HEK293 (cell line): ENCODE results near the gene PRR15L.

ENCODE experiments used
- CTCF ChIA-PET: fragments of 350-600 bp; formaldehyde crosslinking; extraction: SDS; loops from one replicate; lab custom pipeline; 2021; ENCODE audit warnings: antibody characterized with exemption; lab: Yijun Ruan, JAX
- POLR2A ChIA-PET: fragments of 300-600 bp; formaldehyde crosslinking; extraction: SDS; loops from one replicate; lab custom pipeline; 2020; ENCODE audit warnings: antibody characterized with exemption, inconsistent platforms; lab: Yijun Ruan, JAX
- H3K27ac ChIP-seq: fragments of 200-500 bp; sonication (Bioruptor generic); 2 replicates; pipeline ENCODE4 v1.5.1; 2014; ENCODE audit warnings: low read depth, low read length, control low read depth, inconsistent platforms; ENCODE audit errors: extremely low read depth
- H3K36me3 ChIP-seq, 2 experiments: fragments of 200-500 bp in 1 of 2; sonication (Bioruptor generic) in 1 of 2; 1 replicate in 1 of 2; 2 replicates in 1 of 2; pipeline ENCODE4 v1.5.1; 2014 to 2017; ENCODE audit warnings: inconsistent platforms in 2 of 2, low read length in 2 of 2; ENCODE audit not compliant: control insufficient read depth in 2 of 2, insufficient read depth in 1 of 2
- H3K4me1 ChIP-seq: fragments of 200-500 bp; sonication (Bioruptor generic); 2 replicates; pipeline ENCODE4 v1.5.1; 2014; ENCODE audit warnings: mild to moderate bottlenecking, low read length, inconsistent platforms; ENCODE audit not compliant: control insufficient read depth, insufficient read depth
- H3K4me3 ChIP-seq: 2 replicates; pipeline ENCODE4 v1.5.1; 2011; ENCODE audit warnings: low read depth, mild to moderate bottlenecking, control low read depth, low read length, moderate library complexity
- H3K9me3 ChIP-seq: fragments of 200-500 bp; sonication (Bioruptor generic); 2 replicates; pipeline ENCODE4 v1.5.1; 2014; ENCODE audit warnings: low read depth, low read length, inconsistent platforms; ENCODE audit not compliant: control insufficient read depth, insufficient read depth
- GLIS1 ChIP-seq: fragments of 450-650 bp; formaldehyde crosslinking; IDR thresholded peaks from 2 replicates; pipeline ENCODE4 v1.5.1; 2016; ENCODE audit warnings: missing biosample characterization, missing genetic modification characterization
- HOXD13 ChIP-seq: sonication (generic); formaldehyde crosslinking; IDR thresholded peaks from 2 replicates; pipeline ENCODE4 v1.8.0; 2022; ENCODE audit warnings: missing genetic modification reagents, borderline replicate concordance
- PRDM4 ChIP-seq: fragments of 450-650 bp; formaldehyde crosslinking; IDR thresholded peaks from 2 replicates; pipeline ENCODE4 v1.5.1; 2017; ENCODE audit warnings: missing biosample characterization, missing genetic modification characterization
- ZIC2 ChIP-seq: fragments of 450-650 bp; formaldehyde crosslinking; IDR thresholded peaks from 2 replicates; pipeline ENCODE4 v1.5.1; 2016; ENCODE audit warnings: missing biosample characterization, missing genetic modification characterization
- ZNF121 ChIP-seq: fragments of 450-650 bp; formaldehyde crosslinking; IDR thresholded peaks from 2 replicates; pipeline ENCODE4 v1.5.1; 2016; ENCODE audit warnings: missing biosample characterization, missing genetic modification characterization
- ZNF292 ChIP-seq: fragments of 450-650 bp; formaldehyde crosslinking; IDR thresholded peaks from 2 replicates; pipeline ENCODE4 v1.5.1; 2016; ENCODE audit warnings: low read depth, missing biosample characterization, missing genetic modification characterization, borderline replicate concordance
- ZNF423 ChIP-seq: fragments of 450-650 bp; formaldehyde crosslinking; IDR thresholded peaks from 2 replicates; pipeline ENCODE4 v1.5.1; 2016; ENCODE audit warnings: missing biosample characterization, missing genetic modification characterization
- ZNF544 ChIP-seq: fragments of 450-650 bp; formaldehyde crosslinking; IDR thresholded peaks from 2 replicates; pipeline ENCODE4 v1.5.0; 2017; ENCODE audit warnings: missing biosample characterization, missing genetic modification characterization
- ZNF561 ChIP-seq: fragments of 450-650 bp; IDR thresholded peaks from 2 replicates; pipeline ENCODE4 v1.5.1; 2018; ENCODE audit warnings: missing biosample characterization, missing genetic modification characterization, borderline replicate concordance
- ZNF792 ChIP-seq: fragments of 450-650 bp; formaldehyde crosslinking; IDR thresholded peaks from 2 replicates; pipeline ENCODE4 v1.5.1; 2016; ENCODE audit warnings: missing biosample characterization, missing genetic modification characterization

The PRR15L gene

GRCh38 chr17:47913050-47913449 lies 44.6 kb downstream of the PRR15L start:
- Histone ChIP-seq H3K27ac (no peak overlapping the region), H3K9me3 (no peaks in the 10 kb centered on the region), H3K4me1 (no peaks in the 10 kb centered on the region), H3K4me3 (no peak overlapping the region), H3K36me3 (peaks cover 6 to 26% of the 10 kb centered on the region in 2 experiments; a peak in 2 of 3 replicates)
- TF ChIP-seq ZNF121, result peak; percentile 83
- TF ChIP-seq ZNF561 (tag by site-specific recombination), result no peak
- ChIA-PET POLR2A (no interaction called here), CTCF (interaction anchor here (1.2 kb wide), 1 partner anchor 32 kb away, joined by 4 read pairs; no protein-coding TSS in a partner anchor)

GRCh38 chr17:47907932-47908562 lies 49.6 kb downstream of the PRR15L start:
- H3K36me3 ChIP-seq, result peaks cover 3 to 6% of the 10 kb centered on the region in 2 experiments; a peak in 2 of 3 replicates
- CTCF ChIA-PET, result interaction anchor here (1.7 kb wide), 1 partner anchor 18 kb away, joined by 4 read pairs; no protein-coding TSS in a partner anchor
- no peaks in the 10 kb centered on the region for H3K4me1 ChIP-seq
- no peaks in the 10 kb centered on the region for H3K9me3 ChIP-seq
- no peak overlapping the region for H3K4me3 ChIP-seq
- peak; percentile 32; the same call in 1 of the 2 replicates for TF ChIP-seq GLIS1 (tag by site-specific recombination)
- no peak for TF ChIP-seq ZNF792 (tag by site-specific recombination)
- TF ChIP-seq ZNF544, result no peak
- no peak overlapping the region for H3K27ac ChIP-seq
- POLR2A ChIA-PET, result interaction anchor here (1.1 kb wide), 1 partner anchor 12 kb away, joined by 3 read pairs; the partner anchor contains the start of gene SP2

GRCh38 chr17:47906443-47906842 lies 51.2 kb downstream of the PRR15L start:
- POLR2A ChIA-PET, result interaction anchor here (2.9 kb wide), 1 partner anchor 11 kb away, joined by 16 read pairs; the partner anchor contains the start of gene SP2
- Histone ChIP-seq H3K36me3 (peaks cover 5 to 6% of the 10 kb centered on the region in 2 experiments; a peak in 2 of 3 replicates), H3K4me3 (no peak overlapping the region), H3K4me1 (no peaks in the 10 kb centered on the region)
- CTCF ChIA-PET, result interaction anchor here (0.6 to 1.1 kb wide), 5 partner anchors 12 to 329 kb away, joined by 3 to 4 read pairs (median 3); no protein-coding TSS in a partner anchor
- no peak for TF ChIP-seq ZNF423 (tag by site-specific recombination)
- peak; percentile 40; the same call in 1 of the 2 replicates for TF ChIP-seq ZIC2 (tag by site-specific recombination)
- TF ChIP-seq, all 188 proteins: peak for 1
- H3K9me3 ChIP-seq, result no peaks in the 10 kb centered on the region
- H3K27ac ChIP-seq, result no peak overlapping the region

- no peaks in the 10 kb centered on the region for H3K9me3 ChIP-seq
- peaks cover 5 to 6% of the 10 kb centered on the region in 2 experiments; a peak in 2 of 3 replicates for H3K36me3 ChIP-seq
- H3K27ac ChIP-seq, result no peak overlapping the region
- no peak overlapping the region for H3K4me3 ChIP-seq
- ChIA-PET CTCF (interaction anchor here (1.0 to 3.9 kb wide), 6 partner anchors 13 to 112 kb away, joined by 3 to 11 read pairs (median 4); no protein-coding TSS in a partner anchor), POLR2A (interaction anchor here (0.6 to 2.9 kb wide), 3 partner anchors 10 to 838 kb away, joined by 3 to 16 read pairs (median 4); partner anchors contain the start of genes SP2 and SP6)
- no peak for TF ChIP-seq HOXD13 (CRISPR knock-in tag)
- TF ChIP-seq ZNF292 (tag by site-specific recombination), result no peak
- TF ChIP-seq PRDM4, result peak; percentile 61; the same call in 1 of the 2 replicates
- no peaks in the 10 kb centered on the region for H3K4me1 ChIP-seq
Observed at GRCh38 chr17:47905221-47905733, 52.4 kb downstream of the PRR15L start.
